Activated naive CD4-positive, alpha-beta T cell treated with anti-CD3 and anti-CD28 coated beads, Interleukin-2, amount 10 ng/mL, durations not matched to agents 7 days and 5 days (primary cell): ENCODE results near the gene GREM2.

Source experiments
- CTCF ChIA-PET: fragments of 350-600 bp; sonication (Branson Sonifier 250); formaldehyde crosslinking; loops from one replicate; lab custom pipeline; 2021; ENCODE audit warnings: antibody characterized with exemption; lab: Charles Lee
- DNase-seq: peaks from one replicate; pipeline ENCODE4 v3.0.0-alpha.2; 2020
- H3K27ac Mint-ChIP-seq: one replicate; pipeline ENCODE4 v1.8.0; 2021; ENCODE audit warnings: mild to moderate bottlenecking, moderate library complexity, mixed read lengths
- H3K27me3 Mint-ChIP-seq: one replicate; pipeline ENCODE4 v1.8.0; 2021; ENCODE audit warnings: mild to moderate bottlenecking, mixed read lengths
- H3K36me3 Mint-ChIP-seq: one replicate; pipeline ENCODE4 v1.8.0; 2021; ENCODE audit warnings: mixed read lengths
- H3K4me1 Mint-ChIP-seq: one replicate; pipeline ENCODE4 v1.8.0; 2021; ENCODE audit warnings: mixed read lengths
- H3K4me3 Mint-ChIP-seq: one replicate; pipeline ENCODE4 v1.8.0; 2021; ENCODE audit warnings: mild to moderate bottlenecking, moderate library complexity, mixed read lengths
- H3K9me3 Mint-ChIP-seq: one replicate; pipeline ENCODE4 v1.8.0; 2021; ENCODE audit warnings: mixed read lengths

GREM2 gene

GRCh38 chr1:240598216-240599001 is 13.5 kb downstream of the GREM2 start:
- no peaks in the 10 kb centered on the region for H3K9me3 Mint-ChIP-seq
- H3K36me3 Mint-ChIP-seq, result no peaks in the 10 kb centered on the region
- H3K27me3 Mint-ChIP-seq, result no peaks in the 10 kb centered on the region
- no peak for DNase-seq
- no peak overlapping the region for H3K27ac Mint-ChIP-seq
- no peaks in the 10 kb centered on the region for H3K4me1 Mint-ChIP-seq
- CTCF ChIA-PET, result interaction anchor here (1.6 kb wide), 1 partner anchor 10 kb away, joined by 5 read pairs; no protein-coding TSS in a partner anchor
- no peak overlapping the region for H3K4me3 Mint-ChIP-seq

DNA sequence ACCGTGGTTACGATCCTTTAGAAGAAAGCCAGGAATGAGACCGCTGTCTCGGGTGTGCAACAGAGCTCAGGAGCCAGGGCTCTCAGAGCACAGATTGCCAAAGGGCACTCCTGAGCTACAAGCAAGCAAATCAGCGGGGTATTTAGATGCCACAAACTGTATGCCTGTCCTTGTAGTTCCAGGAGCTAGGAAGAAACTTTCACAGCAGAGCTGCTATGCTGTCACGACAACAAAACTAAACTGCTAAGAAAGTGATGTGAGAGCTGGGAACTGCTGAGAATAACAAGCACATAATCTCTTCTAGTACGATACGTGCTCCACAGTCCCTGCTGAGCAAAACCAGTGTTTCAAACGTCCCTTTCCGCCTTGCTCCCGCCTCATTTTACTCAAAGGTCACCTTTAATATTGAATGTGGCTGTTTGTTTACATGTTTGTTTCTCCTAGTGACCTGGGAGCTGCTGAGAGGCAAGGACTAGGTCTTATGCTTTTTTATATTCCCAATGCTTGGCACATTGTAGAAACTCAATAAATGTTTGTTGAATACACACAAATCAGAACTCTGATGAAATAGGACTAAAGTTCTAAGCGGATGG is 14.7 kb downstream of the GREM2 start:
- Mint-ChIP-seq H3K27ac (no peak overlapping the region), H3K36me3 (no peaks in the 10 kb centered on the region), H3K4me1 (no peaks in the 10 kb centered on the region), H3K9me3 (no peaks in the 10 kb centered on the region), H3K4me3 (no peak overlapping the region), H3K27me3 (no peaks in the 10 kb centered on the region)
- no peak for DNase-seq
- CTCF ChIA-PET, result interaction anchor here (1.6 kb wide), 1 partner anchor 11 kb away, joined by 5 read pairs; no protein-coding TSS in a partner anchor

GRCh38 chr1:240595476-240595875 is 16.5 kb downstream of the GREM2 start:
- no peak for DNase-seq
- no peaks in the 10 kb centered on the region for H3K4me1 Mint-ChIP-seq
- H3K27ac Mint-ChIP-seq, result no peak overlapping the region
- H3K4me3 Mint-ChIP-seq, result no peak overlapping the region
- no peaks in the 10 kb centered on the region for H3K36me3 Mint-ChIP-seq
- CTCF ChIA-PET, result no interaction called here
- H3K9me3 Mint-ChIP-seq, result no peaks in the 10 kb centered on the region
- H3K27me3 Mint-ChIP-seq, result no peaks in the 10 kb centered on the region

GRCh38 chr1:240591564-240591963 is 20.4 kb downstream of the GREM2 start:
- H3K27ac Mint-ChIP-seq, result no peak overlapping the region
- no peak overlapping the region for H3K4me3 Mint-ChIP-seq
- H3K27me3 Mint-ChIP-seq, result no peaks in the 10 kb centered on the region
- CTCF ChIA-PET, result no interaction called here
- DNase-seq, result no peak
- H3K9me3 Mint-ChIP-seq, result no peaks in the 10 kb centered on the region
- H3K4me1 Mint-ChIP-seq, result peaks cover 2% of the 10 kb centered on the region
- H3K36me3 Mint-ChIP-seq, result no peaks in the 10 kb centered on the region

DNA sequence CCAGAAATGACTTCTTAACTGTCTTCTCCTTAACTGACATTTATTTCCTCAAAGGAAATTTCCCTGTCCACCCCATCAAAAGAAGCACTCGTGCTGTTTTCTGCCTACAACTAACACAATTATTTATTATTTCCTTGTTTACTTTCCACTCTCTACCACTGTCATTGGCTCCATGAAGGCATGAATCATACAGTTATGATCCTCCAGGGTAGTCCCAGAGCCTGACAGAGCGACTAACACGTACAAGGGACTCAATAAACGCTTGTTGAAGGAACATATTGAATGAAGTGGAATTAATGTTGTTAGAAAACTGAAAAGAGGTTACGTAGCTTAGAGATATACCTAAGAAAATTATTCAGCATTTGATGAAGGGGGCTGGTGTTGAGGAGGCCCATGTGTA is 20.9 kb downstream of the GREM2 start:
- H3K36me3 Mint-ChIP-seq, result no peaks in the 10 kb centered on the region
- no peaks in the 10 kb centered on the region for H3K9me3 Mint-ChIP-seq
- DNase-seq, result no peak
- CTCF ChIA-PET, result no interaction called here
- H3K4me1 Mint-ChIP-seq, result peaks cover 2% of the 10 kb centered on the region
- H3K4me3 Mint-ChIP-seq, result no peak overlapping the region
- H3K27ac Mint-ChIP-seq, result peak overlapping the region; percentile 28
- H3K27me3 Mint-ChIP-seq, result no peaks in the 10 kb centered on the region

- Mint-ChIP-seq H3K27me3 (no peaks in the 10 kb centered on the region), H3K36me3 (no peaks in the 10 kb centered on the region), H3K27ac (no peak overlapping the region), H3K4me3 (no peak overlapping the region), H3K9me3 (no peaks in the 10 kb centered on the region), H3K4me1 (peaks cover 2% of the 10 kb centered on the region)
- DNase-seq, result no peak
- CTCF ChIA-PET, result interaction anchor here (0.6 kb wide), 1 partner anchor 467 kb away, joined by 3 read pairs; no protein-coding TSS in a partner anchor
Observed at GRCh38 chr1:240589585-240590110, 22.3 kb downstream of the GREM2 start.

DNA sequence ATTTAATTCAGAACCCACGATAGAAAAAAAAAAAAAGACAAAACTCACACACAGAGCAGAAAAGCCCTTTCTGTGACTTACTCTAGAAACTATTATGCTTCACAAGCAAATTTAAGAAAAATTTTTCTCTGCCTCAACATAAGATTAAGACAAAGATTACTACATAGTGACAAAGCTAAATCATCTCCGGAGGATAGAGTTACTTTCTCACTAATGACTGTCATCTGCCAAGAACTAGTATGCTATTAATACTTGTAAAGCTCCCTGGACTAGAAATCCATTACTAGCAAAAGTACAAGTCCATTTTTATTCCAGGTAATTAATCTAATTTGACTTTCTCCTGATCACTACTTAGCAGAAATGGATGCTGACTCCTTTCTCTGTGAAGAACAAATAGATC is 25.9 kb downstream of the GREM2 start:
- Mint-ChIP-seq H3K4me3 (no peak overlapping the region), H3K36me3 (no peaks in the 10 kb centered on the region), H3K9me3 (no peaks in the 10 kb centered on the region), H3K27me3 (no peaks in the 10 kb centered on the region), H3K27ac (no peak overlapping the region), H3K4me1 (peaks cover 2% of the 10 kb centered on the region)
- CTCF ChIA-PET, result no interaction called here
- no peak for DNase-seq

GRCh38 chr1:240582953-240583352 is 29.0 kb downstream of the GREM2 start:
- H3K4me1 Mint-ChIP-seq, result peaks cover 2% of the 10 kb centered on the region
- H3K4me3 Mint-ChIP-seq, result no peak overlapping the region
- H3K27me3 Mint-ChIP-seq, result peaks cover 14% of the 10 kb centered on the region
- H3K36me3 Mint-ChIP-seq, result no peaks in the 10 kb centered on the region
- DNase-seq, result no peak
- H3K27ac Mint-ChIP-seq, result no peak overlapping the region
- no peaks in the 10 kb centered on the region for H3K9me3 Mint-ChIP-seq
- CTCF ChIA-PET, result no interaction called here

GRCh38 chr1:240579511-240579910 is 32.4 kb downstream of the GREM2 start:
- no peak for DNase-seq
- no peak overlapping the region for H3K4me3 Mint-ChIP-seq
- CTCF ChIA-PET, result no interaction called here
- no peaks in the 10 kb centered on the region for H3K36me3 Mint-ChIP-seq
- H3K9me3 Mint-ChIP-seq, result peaks cover 2% of the 10 kb centered on the region
- H3K27ac Mint-ChIP-seq, result no peak overlapping the region
- peaks cover 23% of the 10 kb centered on the region for H3K4me1 Mint-ChIP-seq
- H3K27me3 Mint-ChIP-seq, result peaks cover 16% of the 10 kb centered on the region

DNA sequence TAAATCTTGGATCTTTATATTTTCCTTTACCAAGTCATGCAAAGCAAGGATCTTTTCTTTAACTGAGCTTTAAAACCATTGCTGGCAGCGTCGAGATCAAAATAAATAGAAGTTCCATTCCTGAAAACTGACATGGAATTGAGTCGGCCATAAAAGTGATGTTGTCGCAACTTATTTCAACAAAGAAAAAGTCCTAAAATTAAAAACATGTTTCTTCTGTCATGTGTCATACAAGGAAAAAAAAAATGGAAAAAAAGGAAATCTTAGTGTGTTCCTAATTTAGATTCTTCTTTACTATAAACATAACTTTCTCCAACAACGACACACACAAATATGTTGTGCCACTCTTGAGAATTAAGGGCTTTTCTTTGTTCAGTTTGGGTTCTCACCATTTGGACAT is 34.9 kb downstream of the GREM2 start:
- Mint-ChIP-seq H3K9me3 (peaks cover 10% of the 10 kb centered on the region), H3K27me3 (peaks cover 22% of the 10 kb centered on the region), H3K36me3 (peaks cover 3% of the 10 kb centered on the region), H3K4me3 (no peak overlapping the region), H3K4me1 (peaks cover 26% of the 10 kb centered on the region), H3K27ac (no peak overlapping the region)
- CTCF ChIA-PET, result no interaction called here
- DNase-seq, result no peak

DNA sequence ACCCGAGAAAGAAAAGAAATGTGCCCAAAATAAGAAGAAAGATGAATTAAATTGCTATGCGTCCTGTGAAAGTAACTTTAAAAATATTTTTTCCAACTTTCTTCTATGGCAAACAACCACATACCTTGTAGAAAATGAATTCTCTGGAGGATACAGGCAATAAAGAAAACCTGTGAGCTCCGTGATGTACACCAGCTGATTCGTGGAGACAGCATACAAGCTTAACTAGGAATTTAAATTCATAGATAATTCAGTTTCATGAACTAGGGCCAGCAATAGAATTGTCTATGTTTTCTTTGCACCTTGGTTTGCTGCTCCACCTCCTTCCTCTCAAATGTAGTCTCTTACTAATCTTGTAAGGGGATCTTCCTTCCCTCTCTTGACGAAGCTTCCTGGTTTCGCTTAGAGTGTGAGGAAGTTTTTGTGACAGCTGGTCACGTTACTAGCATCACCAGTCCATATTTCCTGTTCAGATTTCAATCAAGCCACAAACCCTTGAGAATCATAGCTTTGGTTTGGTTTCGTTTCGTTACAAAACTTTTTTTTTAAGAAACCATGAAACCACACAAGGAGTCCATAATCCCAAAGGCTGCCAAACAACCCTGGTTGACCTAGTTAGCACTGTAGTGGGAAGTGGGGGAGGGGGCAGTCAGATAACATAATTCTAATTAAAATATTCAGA is 35.8 kb downstream of the GREM2 start:
- DNase-seq, result peak; percentile 41
- peaks cover 26% of the 10 kb centered on the region for H3K4me1 Mint-ChIP-seq
- H3K36me3 Mint-ChIP-seq, result peaks cover 3% of the 10 kb centered on the region
- H3K9me3 Mint-ChIP-seq, result peaks cover 10% of the 10 kb centered on the region
- CTCF ChIA-PET, result interaction anchor here (1.2 kb wide), 1 partner anchor 27 kb away, joined by 3 read pairs; no protein-coding TSS in a partner anchor
- peak overlapping the region; percentile 83 for H3K27ac Mint-ChIP-seq
- H3K4me3 Mint-ChIP-seq, result peak overlapping the region; percentile 28
- peaks cover 22% of the 10 kb centered on the region for H3K27me3 Mint-ChIP-seq

GRCh38 chr1:240572328-240572727 is 39.6 kb downstream of the GREM2 start:
- Mint-ChIP-seq H3K4me1 (peaks cover 22% of the 10 kb centered on the region), H3K4me3 (no peak overlapping the region), H3K27me3 (peaks cover 7% of the 10 kb centered on the region), H3K27ac (no peak overlapping the region), H3K36me3 (peaks cover 3% of the 10 kb centered on the region), H3K9me3 (peaks cover 10% of the 10 kb centered on the region)
- DNase-seq, result no peak
- CTCF ChIA-PET, result no interaction called here

GRCh38 chr1:240571782-240572181 is 40.2 kb downstream of the GREM2 start:
- Mint-ChIP-seq H3K27ac (no peak overlapping the region), H3K4me1 (peaks cover 17% of the 10 kb centered on the region), H3K4me3 (no peak overlapping the region), H3K36me3 (peaks cover 3% of the 10 kb centered on the region), H3K27me3 (peaks cover 7% of the 10 kb centered on the region), H3K9me3 (peaks cover 10% of the 10 kb centered on the region)
- CTCF ChIA-PET, result no interaction called here
- no peak for DNase-seq

DNA sequence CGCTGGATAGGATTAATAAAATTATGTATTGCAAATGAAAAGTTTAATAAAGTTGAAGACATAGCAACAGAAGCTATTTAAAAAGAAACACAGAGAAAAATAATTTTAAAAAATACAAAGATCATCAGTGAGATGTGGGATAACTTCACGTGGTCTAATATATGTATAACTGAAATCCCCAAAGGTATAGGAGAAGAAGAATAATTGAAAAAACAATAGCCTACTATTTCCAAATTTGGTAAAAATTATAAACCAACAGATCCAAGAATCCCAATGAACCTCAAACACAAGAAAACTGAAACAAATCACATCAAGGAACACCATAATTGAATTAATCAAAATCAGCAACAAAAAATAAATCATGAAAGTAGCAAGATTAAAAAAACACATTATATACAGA is 44.9 kb downstream of the GREM2 start:
- CTCF ChIA-PET, result no interaction called here
- Mint-ChIP-seq H3K4me3 (no peak overlapping the region), H3K9me3 (no peaks in the 10 kb centered on the region), H3K4me1 (no peaks in the 10 kb centered on the region), H3K36me3 (no peaks in the 10 kb centered on the region), H3K27ac (no peak overlapping the region), H3K27me3 (peaks cover 3% of the 10 kb centered on the region)
- no peak for DNase-seq
